ENCODE measurements around the gene PSEN2.
A peak's percentile ranks its signal among the peaks of the same experiment; 100 is the strongest.

PSEN2 gene

GRCh38 chr1:226864311-226864710 is 6.1 kb upstream of the PSEN2 start:
- no peak for DNase-seq

- no peak for DNase-seq
Measured at GRCh38 chr1:226865590-226865989, 4.8 kb upstream of the PSEN2 start.

DNA sequence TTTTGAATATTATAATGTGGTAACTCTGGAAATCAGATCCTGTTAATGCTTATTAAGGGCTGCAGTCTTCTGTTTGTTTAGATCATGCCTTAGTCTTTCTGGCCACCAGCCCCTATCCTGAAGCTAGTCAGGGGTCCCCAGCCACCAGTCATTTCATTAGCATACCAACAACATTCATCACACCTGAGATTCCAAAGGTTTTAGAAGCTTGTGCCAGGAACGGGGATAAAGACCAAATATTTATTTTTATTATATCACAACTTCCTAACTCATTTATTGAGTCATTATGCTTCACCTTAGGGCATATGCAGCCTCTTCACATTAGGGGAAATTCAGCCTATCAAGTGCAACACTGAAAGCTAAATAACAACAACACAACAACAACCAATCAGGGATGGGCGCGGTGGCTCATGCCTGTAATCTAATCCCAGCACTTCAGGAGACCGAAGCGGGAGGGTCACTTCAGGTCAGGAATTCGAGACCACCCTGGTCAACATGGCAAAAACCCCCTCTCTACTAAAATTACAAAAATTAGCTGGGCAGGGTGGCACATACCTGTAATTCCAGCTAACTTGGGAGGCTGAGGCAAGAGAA is 2.9 kb upstream of the PSEN2 start:
- no peak for DNase-seq

DNA sequence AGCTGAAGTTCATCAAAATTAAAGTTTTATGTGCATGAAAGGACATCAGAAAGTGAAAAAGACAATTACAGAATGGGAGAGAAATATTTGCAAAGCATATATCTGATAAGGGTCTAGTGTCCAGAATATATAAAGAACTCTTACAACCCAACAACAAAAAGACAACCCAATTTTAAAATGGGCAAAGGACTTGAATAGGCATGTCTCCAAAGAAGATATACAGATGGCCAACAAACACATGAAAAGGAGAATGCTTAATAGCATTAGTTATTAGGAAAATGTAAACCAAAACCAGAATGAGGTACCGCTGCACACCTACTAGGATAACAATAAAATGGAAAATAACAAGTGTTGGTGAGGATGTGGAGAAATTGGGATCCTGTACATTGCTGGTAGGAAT is 1.7 kb upstream of the PSEN2 start:
- DNase-seq = no peak

DNA sequence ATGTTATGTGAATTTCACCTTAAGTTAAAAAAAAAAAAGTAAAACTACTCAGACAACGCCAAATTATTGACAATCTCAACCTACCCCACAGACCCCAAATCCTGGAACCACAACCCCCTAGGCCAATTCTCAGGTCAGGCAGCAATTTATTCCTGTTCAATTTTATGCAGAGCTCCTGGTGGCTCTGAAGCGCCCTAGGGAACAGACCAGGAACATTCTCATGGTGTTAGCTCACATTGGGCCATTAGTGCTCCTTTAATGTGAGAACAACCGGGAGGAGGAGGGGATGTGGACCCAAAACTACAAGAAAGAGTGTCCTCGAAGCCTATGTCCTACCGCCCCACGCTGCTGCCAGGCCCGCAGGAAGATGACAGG is 403 bp upstream of the PSEN2 start:
- no peak for DNase-seq

DNA sequence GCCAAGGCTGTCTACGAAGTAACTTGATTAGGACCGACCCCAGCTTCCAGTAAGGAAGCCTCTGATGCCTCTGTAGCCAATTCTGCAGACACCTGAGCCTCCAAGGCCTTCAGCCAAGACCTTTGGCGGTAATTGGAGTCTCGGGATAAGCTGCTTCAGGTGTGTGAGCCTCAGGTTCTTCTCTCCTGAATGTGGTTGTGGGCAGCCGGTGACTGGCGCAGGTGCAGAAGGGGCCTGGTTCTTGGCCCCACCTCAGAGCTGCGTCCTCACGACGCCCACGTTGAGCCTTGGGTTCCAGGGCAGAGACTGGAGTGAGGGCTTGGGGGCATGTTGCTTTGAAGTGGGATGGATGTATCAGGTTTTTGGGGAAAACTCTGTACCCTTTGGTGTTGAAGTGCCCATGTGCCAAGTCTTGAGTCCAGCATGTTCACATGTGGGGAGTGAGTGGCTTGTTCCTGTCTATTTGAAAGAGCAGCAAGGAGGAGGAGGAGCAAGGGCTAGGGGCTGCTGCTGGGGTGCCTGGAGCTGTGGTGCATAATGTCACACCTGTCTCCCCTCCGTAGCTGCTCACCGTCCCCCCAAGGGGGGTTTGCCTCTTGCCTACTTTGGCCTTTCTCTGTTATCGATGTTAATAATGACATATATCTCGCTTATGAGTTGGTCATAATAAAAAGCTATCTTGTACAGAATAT is 1.4 kb downstream of the PSEN2 start:
- DNase-seq = no peak

DNA sequence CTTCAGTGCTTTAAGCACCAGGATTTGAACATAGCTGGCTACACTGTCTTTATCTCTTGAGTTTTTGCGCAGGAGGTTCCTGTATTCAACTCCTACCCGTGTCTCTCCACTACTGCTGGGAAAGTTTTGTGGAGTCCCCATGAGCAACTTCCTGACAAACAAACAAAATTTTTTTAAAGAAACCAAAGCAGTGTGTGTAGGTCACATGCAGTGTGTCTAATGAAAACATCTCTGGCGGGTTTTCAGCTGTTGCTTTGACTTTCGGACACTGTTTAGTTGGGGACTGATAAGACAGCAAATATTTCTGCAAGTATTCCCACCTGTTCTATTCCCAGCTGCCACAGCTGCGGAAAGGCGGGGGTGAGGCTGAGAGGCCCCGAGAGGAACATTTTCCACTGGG is 2.0 kb downstream of the PSEN2 start:
- no peak for DNase-seq

GRCh38 chr1:226873771-226874578 is 3.6 kb downstream of the PSEN2 start:
- no peak for DNase-seq

DNA sequence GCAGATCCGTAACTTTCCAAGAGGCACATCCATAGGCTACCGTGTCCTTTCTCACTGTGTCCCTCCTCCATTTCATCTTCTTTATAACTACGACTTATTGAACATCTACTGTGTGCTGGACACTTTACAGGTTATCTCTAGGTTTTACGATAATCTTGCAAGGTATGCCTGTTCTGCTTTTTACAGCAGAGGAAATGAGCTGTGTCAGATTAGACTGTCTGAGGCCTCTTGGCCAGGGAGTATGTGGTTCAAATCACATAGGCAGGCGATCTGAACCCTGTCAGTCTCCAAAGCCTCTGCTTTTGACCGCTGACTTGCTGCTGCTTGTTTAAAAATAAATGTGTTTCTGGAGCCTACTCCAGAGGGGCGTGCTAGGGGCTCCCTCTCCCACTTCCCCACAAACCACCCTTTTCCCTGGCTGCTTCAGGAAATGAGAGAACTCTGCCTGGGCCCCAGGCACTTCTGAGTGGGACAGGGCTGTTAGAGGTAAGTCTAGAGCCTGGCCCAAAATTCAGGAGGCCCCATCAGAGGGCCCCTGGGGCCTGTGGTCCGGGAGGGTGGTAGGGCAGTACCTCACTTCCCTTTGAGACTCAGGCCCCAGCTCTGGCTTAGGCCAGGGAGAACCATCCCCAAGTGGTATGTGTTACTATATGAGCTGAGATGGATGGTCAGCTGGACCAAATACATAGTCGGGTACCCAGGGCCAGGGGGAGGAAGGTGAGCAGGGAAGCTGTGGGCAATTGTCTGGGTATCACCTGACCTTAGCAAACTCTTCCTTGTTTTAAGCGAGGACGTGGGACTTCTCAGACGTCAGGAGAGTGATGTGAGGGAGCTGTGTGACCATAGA is 4.4 kb downstream of the PSEN2 start:
- DNase-seq = no peak

DNA sequence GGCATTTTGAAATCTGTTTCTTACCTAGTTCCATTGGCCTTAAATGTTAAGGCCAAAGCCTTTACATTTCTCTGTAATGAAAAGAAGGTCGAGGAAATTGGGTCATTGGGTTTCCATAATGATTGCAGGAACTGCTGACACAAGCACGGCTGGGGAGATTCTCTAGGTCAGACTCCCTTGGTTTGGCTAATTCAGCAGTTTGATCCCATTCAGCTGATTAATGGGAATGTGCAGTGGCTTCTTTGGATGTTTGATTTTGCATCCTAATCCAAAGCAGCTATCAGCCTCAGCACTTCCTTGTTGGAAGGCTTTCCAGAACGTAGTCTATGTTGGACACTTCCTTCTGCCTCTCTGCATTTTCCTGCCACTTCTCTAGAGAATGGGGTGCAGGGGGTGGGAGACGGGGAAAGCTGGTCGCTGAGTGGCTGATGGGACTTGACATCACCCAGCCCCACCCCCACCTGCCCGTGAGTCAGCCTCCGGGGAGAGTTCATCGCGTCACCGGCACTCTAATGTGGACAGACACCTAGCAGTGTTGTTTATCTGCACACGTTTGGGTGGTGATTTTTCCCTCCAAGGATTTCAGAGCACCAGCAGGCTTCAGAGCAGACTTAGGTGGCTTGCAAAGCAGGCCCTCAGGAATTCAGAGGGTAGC is 5.4 kb downstream of the PSEN2 start:
- peak in 2 of 56 donors; percentile 6 to 12 for DNase-seq

GRCh38 chr1:226877669-226878068 is 7.3 kb downstream of the PSEN2 start:
- no peak for DNase-seq

- DNase-seq = no peak
Measured at GRCh38 chr1:226880372-226881287, 10.2 kb downstream of the PSEN2 start.

- no peak for DNase-seq
Measured at GRCh38 chr1:226881515-226882185, 11.2 kb downstream of the PSEN2 start.

DNA sequence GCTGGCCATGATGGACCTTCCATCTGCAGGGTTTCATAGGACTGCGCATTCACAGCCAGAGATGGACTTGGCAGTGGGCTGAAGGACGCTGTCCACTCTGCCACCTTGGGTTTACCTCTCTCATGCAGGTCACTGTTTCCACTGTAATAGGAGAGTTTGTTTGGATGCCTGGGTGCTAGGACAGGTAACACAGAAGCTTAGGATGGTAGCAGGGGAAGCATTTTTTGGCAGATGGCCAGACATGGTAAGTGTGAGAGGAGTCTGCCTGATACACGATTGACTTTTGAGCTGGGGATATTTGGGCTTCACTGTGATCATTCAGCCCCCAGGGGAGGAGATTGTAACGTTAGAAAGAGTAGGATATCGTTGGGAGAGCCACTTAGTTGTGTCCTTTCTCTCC is 11.8 kb downstream of the PSEN2 start:
- DNase-seq = no peak

DNA sequence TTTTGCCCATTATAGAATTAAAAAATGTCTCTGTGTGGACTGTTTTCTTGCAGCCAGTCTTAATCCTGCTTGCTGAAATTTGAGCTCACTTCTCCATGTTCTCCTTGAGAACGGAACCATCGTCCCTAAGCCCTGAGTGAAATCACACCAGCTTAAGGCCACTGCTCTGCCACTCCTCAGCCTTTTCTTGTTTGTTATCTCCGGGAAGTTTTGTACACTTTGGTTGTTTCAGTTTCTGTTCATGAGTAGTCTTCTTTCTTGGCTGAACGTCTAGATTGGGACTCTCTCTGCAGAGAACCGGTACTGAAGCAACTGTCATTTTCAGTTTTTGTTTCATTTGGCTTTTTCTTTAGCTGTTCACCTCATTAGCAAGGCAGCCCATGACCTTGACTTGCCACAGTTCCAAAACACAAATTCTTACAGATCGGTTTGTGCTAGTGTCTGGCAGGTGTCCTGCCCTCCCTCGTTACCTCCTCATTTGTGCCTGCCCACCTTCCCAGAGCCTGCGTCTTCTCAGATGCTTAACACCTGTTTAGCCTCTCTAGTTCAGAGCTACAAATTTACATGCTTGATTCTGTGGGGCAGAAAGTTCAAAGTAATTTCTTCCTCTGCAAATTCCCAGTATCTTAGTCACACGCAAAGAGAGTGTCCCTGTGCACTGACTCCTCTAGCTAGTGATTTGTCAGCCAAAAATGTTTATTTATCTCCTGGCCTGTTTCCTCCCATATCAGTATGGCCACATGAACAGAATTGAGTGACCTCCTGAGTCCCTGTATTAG is 12.4 kb downstream of the PSEN2 start:
- no peak for DNase-seq

DNA sequence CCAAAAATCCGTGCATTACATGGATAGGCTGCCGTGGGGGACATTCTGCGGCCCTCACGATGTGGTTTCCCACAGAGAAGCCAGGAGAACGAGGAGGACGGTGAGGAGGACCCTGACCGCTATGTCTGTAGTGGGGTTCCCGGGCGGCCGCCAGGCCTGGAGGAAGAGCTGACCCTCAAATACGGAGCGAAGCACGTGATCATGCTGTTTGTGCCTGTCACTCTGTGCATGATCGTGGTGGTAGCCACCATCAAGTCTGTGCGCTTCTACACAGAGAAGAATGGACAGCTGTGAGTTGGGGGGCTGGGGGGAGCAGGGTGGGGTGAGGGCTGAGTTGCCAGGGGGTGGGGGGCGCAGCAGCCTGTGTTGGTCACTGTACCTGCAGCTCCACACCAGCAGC is 13.2 kb downstream of the PSEN2 start:
- DNase-seq = no peak

GRCh38 chr1:226884116-226884625 is 13.8 kb downstream of the PSEN2 start:
- DNase-seq = no peak
